Measurements from ENCODE around the gene MBTPS1.

The MBTPS1 gene

DNA sequence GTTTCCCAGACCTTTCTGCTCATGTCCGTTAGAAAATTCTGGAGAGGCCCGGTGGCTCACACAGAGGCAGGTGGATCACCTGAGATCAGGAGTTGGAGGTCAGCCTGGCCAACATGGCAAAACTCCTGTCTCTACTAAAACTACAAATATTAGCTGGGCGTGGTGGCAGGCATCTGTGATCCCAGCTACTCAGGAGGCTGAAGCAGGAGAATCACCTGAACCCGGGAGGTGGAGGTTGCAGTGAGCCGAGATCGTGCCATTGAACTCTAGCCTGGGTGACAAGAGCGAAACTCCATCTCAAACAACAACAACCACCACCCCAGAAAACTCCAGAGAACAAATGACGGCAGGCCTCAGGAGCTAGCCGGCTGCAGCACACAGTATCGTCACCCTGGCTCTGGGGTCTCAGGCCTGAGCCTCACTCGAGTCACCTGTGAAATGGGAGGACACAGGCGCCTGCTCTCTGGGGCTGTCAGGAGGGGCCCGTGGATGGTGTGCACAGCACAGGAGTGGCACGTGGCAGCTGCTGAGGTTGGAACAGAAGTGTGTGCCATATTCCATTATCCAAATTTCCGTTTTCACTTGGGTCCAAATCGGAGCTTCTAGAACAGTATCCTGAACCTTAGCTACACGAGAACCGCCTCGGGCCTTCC is 70.8 kb downstream of the MBTPS1 start:
- no peak overlapping the region for H3K4me3 ChIP-seq (ENCODE audit: low read depth, low read length)
- H3K27ac ChIP-seq (ENCODE audit: extremely low read depth, low read depth, low read length), result no peak overlapping the region
- H3K36me3 ChIP-seq (ENCODE audit: control insufficient read depth in 2 of 2, insufficient read depth in 1 of 2, low read length in 2 of 2), result peaks cover 0 to 16% of the 10 kb centered on the region in 2 experiments; a peak in 1 of 3 replicates
- POLR2A ChIA-PET, result no interaction called here
- H3K4me1 ChIP-seq (ENCODE audit: control insufficient read depth, insufficient read depth, low read length), result peaks cover 7% of the 10 kb centered on the region
- TF ChIP-seq ZNF37A (tag by site-specific recombination; IDR thresholded peaks at IDR 0.05), result no peak
- no peak for TF ChIP-seq ZNF626 (tag by site-specific recombination; IDR thresholded peaks at IDR 0.05)
- no peak for TF ChIP-seq RBAK (tag by site-specific recombination; IDR thresholded peaks at IDR 0.05)
- no peak for TF ChIP-seq ZNF843 (tag by site-specific recombination; IDR thresholded peaks at IDR 0.05)
- no peak for TF ChIP-seq ZNF433 (tag by site-specific recombination; IDR thresholded peaks at IDR 0.05; ENCODE audit: low read depth)
- CTCF ChIA-PET, result interaction anchor here (0.6 to 1.6 kb wide), 2 partner anchors 18 kb away, joined by 4 to 5 read pairs; no protein-coding TSS in a partner anchor
- H3K9me3 ChIP-seq (ENCODE audit: control insufficient read depth, insufficient read depth, low read depth, low read length), result no peaks in the 10 kb centered on the region

DNA sequence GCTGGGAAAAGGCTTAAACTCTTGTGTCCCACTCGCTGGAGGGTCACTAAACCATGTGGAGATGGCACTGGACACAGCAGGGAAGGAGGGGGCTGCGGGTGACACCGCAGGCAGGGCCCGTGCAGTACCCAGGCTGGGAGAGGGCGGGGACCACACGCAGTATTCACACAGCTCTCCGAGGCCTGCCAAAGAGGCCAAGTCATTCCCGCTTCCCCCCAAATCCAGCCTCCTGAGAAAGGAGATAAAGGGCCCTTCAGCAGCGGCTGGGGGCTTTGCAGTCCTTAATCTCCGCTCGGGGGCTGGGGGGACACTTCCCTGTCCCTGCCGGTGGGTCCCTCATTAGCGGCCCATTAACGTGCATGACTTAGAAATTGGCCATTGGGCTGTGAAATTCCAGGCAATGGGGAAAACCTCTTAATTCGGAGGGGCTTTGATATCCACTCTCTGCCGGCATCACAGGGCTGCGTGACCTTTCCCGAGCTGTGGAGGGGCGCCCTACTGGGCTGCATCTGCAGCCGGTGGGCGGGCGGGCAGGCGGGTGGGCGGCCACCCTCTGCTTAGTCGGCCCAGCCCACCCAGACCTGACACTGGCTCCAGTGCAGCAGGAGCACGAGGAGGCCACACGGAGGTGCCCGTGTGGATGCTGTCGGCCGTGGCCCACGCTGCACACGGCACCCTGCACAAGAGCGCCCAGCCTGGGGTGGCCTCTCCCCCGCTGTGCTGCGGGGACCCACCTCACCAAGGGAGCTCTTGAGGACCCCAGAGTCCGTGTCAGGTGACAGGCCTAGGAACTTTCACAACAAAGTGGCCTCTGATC is 71.5 kb downstream of the MBTPS1 start:
- H3K27ac ChIP-seq (ENCODE audit: extremely low read depth, low read depth, low read length), result no peak overlapping the region
- TF ChIP-seq ZNF473 (tag by site-specific recombination; IDR thresholded peaks at IDR 0.05) (no peak), TRIM28 (IDR thresholded peaks at IDR 0.05; ENCODE audit: borderline replicate concordance, low read length) (no peak), ZBTB20 (tag by site-specific recombination; IDR thresholded peaks at IDR 0.05) (peak; percentile 28; the same call in 1 of the 2 replicates)
- peaks cover 7% of the 10 kb centered on the region for H3K4me1 ChIP-seq (ENCODE audit: control insufficient read depth, insufficient read depth, low read length)
- H3K9me3 ChIP-seq (ENCODE audit: control insufficient read depth, insufficient read depth, low read depth, low read length), result no peaks in the 10 kb centered on the region
- H3K36me3 ChIP-seq (ENCODE audit: control insufficient read depth in 2 of 2, insufficient read depth in 1 of 2, low read length in 2 of 2), result peaks cover 0 to 12% of the 10 kb centered on the region in 2 experiments; a peak in 1 of 3 replicates
- no peak overlapping the region for H3K4me3 ChIP-seq (ENCODE audit: low read depth, low read length)
- POLR2A ChIA-PET, result no interaction called here
- CTCF ChIA-PET, result interaction anchor here (1.6 to 3.7 kb wide), 4 partner anchors 10 to 90 kb away, joined by 4 to 21 read pairs (median 14); no protein-coding TSS in a partner anchor

DNA sequence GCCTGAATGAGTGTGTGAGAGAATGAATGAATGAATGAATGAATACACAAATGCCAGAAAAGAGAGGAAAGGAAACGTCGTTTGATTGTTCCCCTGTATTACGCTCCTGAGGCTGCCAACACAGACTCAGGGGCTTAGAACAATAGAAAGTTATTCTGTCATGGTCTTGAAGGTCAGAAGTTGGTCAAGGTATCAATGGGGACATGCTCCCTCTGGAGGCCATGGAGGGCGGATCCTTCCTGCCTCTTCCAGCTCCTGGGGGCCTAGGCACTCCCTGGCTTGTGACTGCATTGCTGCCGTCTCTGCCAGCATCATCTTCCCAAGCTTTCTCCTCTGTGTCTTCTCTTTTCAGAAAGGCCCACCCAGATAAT is 72.6 kb downstream of the MBTPS1 start:
- H3K4me3 ChIP-seq (ENCODE audit: low read depth, low read length), result no peak overlapping the region
- H3K4me1 ChIP-seq (ENCODE audit: control insufficient read depth, insufficient read depth, low read length), result peaks cover 7% of the 10 kb centered on the region
- TF ChIP-seq ZNF48 (tag by site-specific recombination; IDR thresholded peaks at IDR 0.05), result no peak
- TF ChIP-seq MZF1 (tag by site-specific recombination; IDR thresholded peaks at IDR 0.05; ENCODE audit: borderline replicate concordance), result no peak
- no peak for TF ChIP-seq ZNF514 (tag by site-specific recombination; IDR thresholded peaks at IDR 0.05)
- TF ChIP-seq, protein P1, sequence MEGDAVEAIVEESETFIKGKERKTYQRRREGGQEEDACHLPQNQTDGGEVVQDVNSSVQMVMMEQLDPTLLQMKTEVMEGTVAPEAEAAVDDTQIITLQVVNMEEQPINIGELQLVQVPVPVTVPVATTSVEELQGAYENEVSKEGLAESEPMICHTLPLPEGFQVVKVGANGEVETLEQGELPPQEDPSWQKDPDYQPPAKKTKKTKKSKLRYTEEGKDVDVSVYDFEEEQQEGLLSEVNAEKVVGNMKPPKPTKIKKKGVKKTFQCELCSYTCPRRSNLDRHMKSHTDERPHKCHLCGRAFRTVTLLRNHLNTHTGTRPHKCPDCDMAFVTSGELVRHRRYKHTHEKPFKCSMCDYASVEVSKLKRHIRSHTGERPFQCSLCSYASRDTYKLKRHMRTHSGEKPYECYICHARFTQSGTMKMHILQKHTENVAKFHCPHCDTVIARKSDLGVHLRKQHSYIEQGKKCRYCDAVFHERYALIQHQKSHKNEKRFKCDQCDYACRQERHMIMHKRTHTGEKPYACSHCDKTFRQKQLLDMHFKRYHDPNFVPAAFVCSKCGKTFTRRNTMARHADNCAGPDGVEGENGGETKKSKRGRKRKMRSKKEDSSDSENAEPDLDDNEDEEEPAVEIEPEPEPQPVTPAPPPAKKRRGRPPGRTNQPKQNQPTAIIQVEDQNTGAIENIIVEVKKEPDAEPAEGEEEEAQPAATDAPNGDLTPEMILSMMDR (tag by site-specific recombination; IDR thresholded peaks at IDR 0.05), result 0 out of 2 replicates have a peak, but pooled peaks have one; percentile 19
- TF ChIP-seq ZNF24 (tag by site-specific recombination; IDR thresholded peaks at IDR 0.05), result peak; percentile 46; the same call in 1 of the 2 replicates
- TF ChIP-seq ZBTB20 (tag by site-specific recombination; IDR thresholded peaks at IDR 0.05), result 0 out of 2 replicates have a peak, but pooled peaks have one; percentile 7
- TF ChIP-seq ZNF426 (tag by site-specific recombination; IDR thresholded peaks at IDR 0.05), result no peak
- peaks cover 0 to 3% of the 10 kb centered on the region in 2 experiments; a peak in 1 of 3 replicates for H3K36me3 ChIP-seq (ENCODE audit: control insufficient read depth in 2 of 2, insufficient read depth in 1 of 2, low read length in 2 of 2)
- no peaks in the 10 kb centered on the region for H3K9me3 ChIP-seq (ENCODE audit: control insufficient read depth, insufficient read depth, low read depth, low read length)
- POLR2A ChIA-PET, result interaction anchor here (0.8 kb wide), 1 partner anchor 333 kb away, joined by 3 read pairs; no protein-coding TSS in a partner anchor
- H3K27ac ChIP-seq (ENCODE audit: extremely low read depth, low read depth, low read length), result no peak overlapping the region
- CTCF ChIA-PET, result interaction anchor here (0.5 to 3.7 kb wide), 10 partner anchors 11 to 598 kb away, joined by 3 to 21 read pairs (median 4); no protein-coding TSS in a partner anchor

All from HEK293 (cell line).